Peyer's patch (tissue), 4 donors: ENCODE results near the gene KCNN1. TPM values are rescaled to one million over a fixed set of nuclear protein-coding genes. Genes with fewer than 3 reads are reported as not detected.

Experiments
- DNase-seq, 3 donors: peaks; one replicate each; pipeline ENCODE4 v3.0.0-alpha.2; 2017 to 2019
- H3K27ac ChIP-seq, 4 donors: fragments of 200-600 bp; sonication (generic); one replicate each; pipeline ENCODE4 v1.5.1; 2016 to 2019
- H3K27me3 ChIP-seq, 2 donors: fragments of 200-600 bp; sonication (generic); one replicate each; pipeline ENCODE4 v1.5.1; 2019
- H3K36me3 ChIP-seq, 3 donors: fragments of 200-600 bp; sonication (generic); one replicate each; pipeline ENCODE4 v1.5.1; 2016 to 2019
- H3K4me1 ChIP-seq, 4 donors: fragments of 200-600 bp; sonication (generic); one replicate each; pipeline ENCODE4 v1.5.1; 2016 to 2019
- H3K4me3 ChIP-seq, 4 donors: fragments of 200-600 bp; sonication (generic); 1 replicate in 3 of 4; 2 replicates in 1 of 4; pipeline ENCODE4 v1.5.1; 2016 to 2019; ENCODE audit warnings: mild to moderate bottlenecking in 1 of 4
- H3K9me3 ChIP-seq, 4 donors: fragments of 200-600 bp; sonication (generic); one replicate each; pipeline ENCODE4 v1.5.1; 2016 to 2019; ENCODE audit warnings: mild to moderate bottlenecking in 1 of 4
- POLR2A ChIP-seq, 2 donors: fragments of 450-650 bp; IDR thresholded peaks; one replicate each; pipeline ENCODE4 v1.5.1; 2017; ENCODE audit warnings: antibody characterized with exemption in 2 of 2, mild to moderate bottlenecking in 2 of 2, moderate library complexity in 2 of 2
- total RNA-seq, 4 donors: library from RNA; depleted of rRNA; stranded (reverse); fragments of >200 nt; gene quantifications; one replicate each; pipeline ENCODE4 v1.1.0, GENCODE V29; 2016
- TF ChIP-seq, protein P1 (sequence below), 6 experiments: fragments of 450-650 bp in 4 of 6; fragments of 200-600 bp in 2 of 6; sonication (generic) in 1 of 6; IDR thresholded peaks; one replicate each; pipeline ENCODE4 v1.5.1; 2017 to 2019; ENCODE audit warnings: antibody characterized with exemption in 6 of 6, mild to moderate bottlenecking in 3 of 6, moderate library complexity in 1 of 6

The KCNN1 gene
- total RNA-seq, 4 donors from 2014 or later, result not detected

DNA sequence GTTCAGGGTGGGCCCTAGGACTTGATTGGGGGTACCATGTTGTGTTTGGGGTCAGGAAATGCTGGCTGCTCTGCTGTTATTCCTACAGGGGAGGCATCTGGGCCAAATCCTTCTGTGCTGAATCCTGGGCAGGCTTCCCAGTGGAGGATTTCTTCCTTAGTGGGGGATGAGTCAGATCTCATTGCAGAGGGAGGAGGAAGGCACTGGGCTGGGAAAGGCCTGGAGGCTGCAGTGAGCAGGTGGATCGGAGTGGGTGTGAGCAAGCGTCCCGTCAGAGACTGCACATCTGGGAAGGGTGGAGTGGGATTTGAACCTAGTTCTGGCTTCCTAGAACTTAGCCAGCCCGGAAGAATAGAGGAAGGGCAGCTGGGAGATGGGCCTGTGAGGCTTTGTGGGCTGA is 22.6 kb upstream of the KCNN1 start:
- Histone ChIP-seq H3K9me3 (no peaks in the 10 kb centered on the region), H3K27ac (no peak overlapping the region), H3K36me3 (peaks cover 0 to 18% (median 0%) of the 10 kb centered on the region in 3 donors), H3K4me3 (no peak overlapping the region), H3K27me3 (no peaks in the 10 kb centered on the region), H3K4me1 (peaks cover 0 to 19% (median 11%) of the 10 kb centered on the region in 4 donors)
- TF ChIP-seq, protein P1, sequence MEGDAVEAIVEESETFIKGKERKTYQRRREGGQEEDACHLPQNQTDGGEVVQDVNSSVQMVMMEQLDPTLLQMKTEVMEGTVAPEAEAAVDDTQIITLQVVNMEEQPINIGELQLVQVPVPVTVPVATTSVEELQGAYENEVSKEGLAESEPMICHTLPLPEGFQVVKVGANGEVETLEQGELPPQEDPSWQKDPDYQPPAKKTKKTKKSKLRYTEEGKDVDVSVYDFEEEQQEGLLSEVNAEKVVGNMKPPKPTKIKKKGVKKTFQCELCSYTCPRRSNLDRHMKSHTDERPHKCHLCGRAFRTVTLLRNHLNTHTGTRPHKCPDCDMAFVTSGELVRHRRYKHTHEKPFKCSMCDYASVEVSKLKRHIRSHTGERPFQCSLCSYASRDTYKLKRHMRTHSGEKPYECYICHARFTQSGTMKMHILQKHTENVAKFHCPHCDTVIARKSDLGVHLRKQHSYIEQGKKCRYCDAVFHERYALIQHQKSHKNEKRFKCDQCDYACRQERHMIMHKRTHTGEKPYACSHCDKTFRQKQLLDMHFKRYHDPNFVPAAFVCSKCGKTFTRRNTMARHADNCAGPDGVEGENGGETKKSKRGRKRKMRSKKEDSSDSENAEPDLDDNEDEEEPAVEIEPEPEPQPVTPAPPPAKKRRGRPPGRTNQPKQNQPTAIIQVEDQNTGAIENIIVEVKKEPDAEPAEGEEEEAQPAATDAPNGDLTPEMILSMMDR (IDR thresholded peaks at IDR 0.05), result no peak
- no peak for TF ChIP-seq POLR2A (IDR thresholded peaks at IDR 0.05)
- DNase-seq, result no peak

DNA sequence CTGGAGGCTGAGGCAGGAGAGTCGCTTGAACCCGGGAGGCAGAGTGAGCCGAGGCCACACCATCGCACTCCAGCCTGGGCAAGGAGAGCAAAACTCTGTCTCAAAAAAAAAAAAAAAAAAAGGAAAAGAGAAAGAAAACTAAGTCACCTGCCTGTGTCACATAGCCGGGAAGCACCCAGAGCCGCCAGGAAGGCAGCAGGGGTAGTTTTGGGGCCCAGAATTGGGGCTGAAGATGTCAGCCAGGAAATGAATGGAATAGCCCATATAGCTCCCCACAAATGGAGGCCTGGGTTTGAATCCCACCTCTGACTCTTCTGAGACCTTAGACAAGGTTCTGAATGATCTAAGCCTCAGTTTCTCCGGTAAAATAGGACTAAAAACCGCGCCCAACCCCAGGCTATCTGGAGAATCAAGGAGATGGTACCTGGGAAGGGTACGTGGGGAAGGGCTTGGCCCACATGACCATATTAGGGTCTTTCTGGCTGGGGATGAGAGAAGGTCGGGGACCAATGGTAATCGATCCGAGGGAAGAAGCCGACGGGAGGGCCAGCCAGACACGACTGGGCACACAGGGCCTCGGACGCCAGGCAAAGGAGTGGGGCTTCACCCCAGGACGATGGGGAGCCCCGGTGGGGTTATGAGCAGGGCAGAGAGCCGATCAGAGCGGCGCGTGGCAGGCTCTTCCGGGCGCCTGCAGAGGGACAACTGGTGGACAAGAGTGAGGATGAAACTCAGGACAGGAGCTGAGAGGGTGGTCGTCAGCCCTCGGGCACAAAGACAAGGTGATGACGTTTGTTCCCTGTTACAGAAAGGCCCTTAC is 19.7 kb upstream of the KCNN1 start:
- DNase-seq, result peak in 2 of 3 donors; percentile 28 to 62

DNA sequence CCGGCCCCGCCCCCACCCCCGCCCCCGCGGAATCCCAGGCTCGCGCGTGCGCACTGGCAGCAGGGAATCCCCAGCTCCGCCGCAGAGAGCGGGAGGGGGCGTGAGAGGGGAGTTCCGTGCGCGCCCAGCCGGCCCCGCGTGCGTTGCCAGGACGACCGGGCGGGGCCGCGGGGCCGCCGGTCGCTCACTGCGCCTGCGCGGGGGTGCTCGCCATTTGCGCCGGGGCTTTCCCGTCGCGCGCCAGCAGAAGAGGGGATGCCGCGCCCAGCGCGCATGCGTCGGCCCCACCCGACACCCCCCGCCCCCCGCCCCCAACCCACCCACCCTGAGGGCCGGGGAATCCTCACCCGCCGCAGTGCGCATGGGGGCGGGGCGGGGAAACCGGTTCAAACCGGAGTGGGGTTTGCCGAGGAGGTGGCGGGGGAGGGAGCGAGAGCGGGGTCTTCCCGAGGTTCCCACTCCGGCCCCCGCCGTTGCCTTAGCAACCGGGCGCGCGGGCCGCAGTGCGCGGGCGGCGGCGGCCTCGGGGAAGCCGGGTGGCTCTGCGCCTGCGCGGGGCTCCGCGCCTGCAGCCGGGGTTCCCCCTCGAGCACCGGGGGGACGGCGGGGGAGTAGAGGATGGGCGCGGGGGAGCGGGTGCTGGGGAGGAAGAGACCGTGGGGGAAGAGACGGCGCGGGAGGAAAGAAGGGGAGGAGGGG is 18.9 kb upstream of the KCNN1 start:
- Histone ChIP-seq H3K4me1 (peaks cover 0 to 56% (median 40%) of the 10 kb centered on the region in 4 donors), H3K27me3 (peaks cover 0 to 35% of the 10 kb centered on the region in 2 donors), H3K4me3 (peak overlapping the region; percentile 64 to 100 (median 83)), H3K9me3 (no peaks in the 10 kb centered on the region), H3K27ac (peak overlapping the region in 3 of 4 donors; percentile 53 to 80 (median 71)), H3K36me3 (peaks cover 0 to 7% (median 0%) of the 10 kb centered on the region in 3 donors)
- peak; percentile 85 to 94 (median 88) for DNase-seq
- no peak for TF ChIP-seq POLR2A (IDR thresholded peaks at IDR 0.05)

More for the DNA sequence above, 19.7 kb upstream of the KCNN1 start:
- Histone ChIP-seq H3K4me3 (peak overlapping the region; percentile 64 to 100 (median 83)), H3K27ac (peak overlapping the region in 2 of 4 donors; percentile 53 to 80), H3K9me3 (no peaks in the 10 kb centered on the region), H3K4me1 (peaks cover 0 to 48% (median 37%) of the 10 kb centered on the region in 4 donors), H3K36me3 (peaks cover 0 to 13% (median 0%) of the 10 kb centered on the region in 3 donors), H3K27me3 (peaks cover 0 to 27% of the 10 kb centered on the region in 2 donors)
- no peak for TF ChIP-seq POLR2A (IDR thresholded peaks at IDR 0.05)
- TF ChIP-seq, protein P1 (IDR thresholded peaks at IDR 0.05), result no peak

DNA sequence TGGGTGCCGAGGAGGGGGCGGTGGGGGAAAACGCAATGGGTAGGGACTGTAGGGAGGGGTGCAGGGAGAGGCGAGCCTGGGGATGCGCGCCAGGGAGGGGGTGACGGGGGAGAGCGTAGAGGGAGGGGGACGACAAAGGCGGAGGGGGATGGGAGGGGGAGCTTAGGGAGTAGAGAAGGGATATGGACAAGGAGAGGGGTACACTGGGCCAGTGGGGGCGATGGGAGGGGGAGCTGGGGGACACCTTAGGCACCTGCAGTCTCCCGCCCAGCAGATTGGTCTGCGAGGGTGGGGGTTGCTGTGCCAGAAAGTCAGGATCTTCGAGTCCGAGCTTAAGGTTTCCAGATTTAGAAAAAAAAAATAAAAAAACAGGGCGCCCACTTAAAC is 18.4 kb upstream of the KCNN1 start:
- Histone ChIP-seq H3K9me3 (no peaks in the 10 kb centered on the region), H3K4me1 (peaks cover 0 to 56% (median 40%) of the 10 kb centered on the region in 4 donors), H3K27me3 (peaks cover 0 to 40% of the 10 kb centered on the region in 2 donors), H3K27ac (no peak overlapping the region), H3K36me3 (peaks cover 0 to 3% (median 0%) of the 10 kb centered on the region in 3 donors), H3K4me3 (peak overlapping the region; percentile 64 to 100 (median 83))
- DNase-seq, result peak in 1 of 3 donors; percentile 52
- TF ChIP-seq POLR2A (IDR thresholded peaks at IDR 0.05), result no peak
- TF ChIP-seq, protein P1 (IDR thresholded peaks at IDR 0.05), result no peak

DNA sequence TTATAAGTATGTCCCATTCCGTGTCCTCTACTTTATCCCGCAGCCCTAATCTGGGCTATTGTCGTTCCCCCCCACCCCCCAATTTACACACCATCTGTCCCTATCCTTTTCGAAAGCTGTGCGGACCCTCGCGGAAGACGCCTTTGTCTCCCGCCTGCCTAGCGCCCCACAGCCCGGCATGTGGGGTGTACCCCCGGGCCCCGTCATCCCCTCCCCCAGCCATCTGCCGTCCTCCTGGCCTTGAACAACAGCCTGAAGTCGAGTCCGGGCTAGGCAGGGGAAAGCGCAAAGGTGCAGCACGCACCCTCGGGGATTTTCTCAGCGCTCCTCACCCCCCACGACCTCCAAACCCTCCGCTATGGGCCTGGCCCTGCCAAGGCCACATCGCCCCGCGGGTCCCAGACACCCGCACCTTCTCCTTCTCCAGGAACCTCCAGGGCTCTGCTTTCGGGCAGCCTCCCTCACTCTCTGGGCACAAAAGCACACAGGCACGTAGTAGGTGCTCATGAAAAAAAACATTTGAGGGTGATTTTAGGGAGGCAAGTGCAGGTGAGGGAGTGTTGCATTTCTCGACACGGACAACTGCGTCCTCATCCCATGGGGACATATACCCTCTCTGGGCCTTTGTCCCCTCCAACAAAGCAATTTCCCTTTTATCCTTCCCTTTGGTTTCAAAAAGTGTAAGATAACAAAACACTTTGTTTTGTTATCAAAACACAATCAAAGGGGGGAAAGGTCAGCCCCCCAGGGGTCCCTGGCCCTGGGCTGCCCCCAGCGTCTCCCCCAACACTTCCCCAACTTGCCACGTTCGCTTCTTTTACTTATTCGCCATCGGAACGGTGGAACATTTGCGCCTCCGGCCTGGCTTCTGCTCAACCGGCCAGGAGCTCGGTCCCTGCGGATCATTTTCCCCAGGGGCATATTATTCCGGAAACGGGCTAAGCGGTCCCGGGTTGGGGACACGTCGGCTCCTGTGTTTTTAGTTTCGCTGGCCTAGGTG is 17.7 kb upstream of the KCNN1 start:
- Histone ChIP-seq H3K4me1 (peaks cover 0 to 56% (median 40%) of the 10 kb centered on the region in 4 donors), H3K27me3 (peaks cover 0 to 40% of the 10 kb centered on the region in 2 donors), H3K4me3 (peak overlapping the region in 2 of 4 donors; percentile 64 to 100), H3K27ac (no peak overlapping the region), H3K9me3 (no peaks in the 10 kb centered on the region), H3K36me3 (no peaks in the 10 kb centered on the region)
- TF ChIP-seq POLR2A (IDR thresholded peaks at IDR 0.05), result no peak
- TF ChIP-seq, protein P1 (IDR thresholded peaks at IDR 0.05), result no peak
- DNase-seq, result no peak
